Aorta (tissue), 5 donors: ENCODE results near the gene TMC5. TPM values are rescaled to one million over a fixed set of nuclear protein-coding genes. Genes with fewer than 3 reads are reported as not detected.
"Not testable (repeated sequence)": the region's sequence is repeated elsewhere in the genome, so short reads cannot be mapped to it uniquely, and the experiment has no call there.

Experiments
- ATAC-seq: fragments of 200-7000 bp; cut with Tn5 transposase; one replicate; pipeline ENCODE4 v1.9.1; 2022; ENCODE audit warnings: moderate library complexity; ENCODE audit not compliant: low FRiP score
- DNase-seq, 2 donors: peaks; one replicate each; pipeline ENCODE4 v3.0.0-alpha.2; 2020
- H3K27ac ChIP-seq, 2 donors: one replicate each; pipeline ENCODE4 v1.5.1; 2013; ENCODE audit warnings: low read length in 2 of 2, mild to moderate bottlenecking in 2 of 2, moderate library complexity in 2 of 2, control low read depth in 1 of 2, inconsistent platforms in 1 of 2, low read depth in 1 of 2
- H3K27me3 ChIP-seq, 2 donors: one replicate each; pipeline ENCODE4 v1.6.1; 2013; ENCODE audit warnings: control low read depth in 1 of 2, low read length in 1 of 2, mild to moderate bottlenecking in 1 of 2, moderate library complexity in 1 of 2; ENCODE audit not compliant: insufficient read depth in 2 of 2, control insufficient read depth in 1 of 2
- H3K36me3 ChIP-seq, 2 donors: one replicate each; pipeline ENCODE4 v1.6.1; 2013; ENCODE audit warnings: control low read depth in 1 of 2, low read length in 1 of 2, mild to moderate bottlenecking in 1 of 2; ENCODE audit not compliant: insufficient read depth in 2 of 2, control insufficient read depth in 1 of 2
- H3K4me1 ChIP-seq, 2 donors: one replicate each; pipeline ENCODE4 v1.6.1; 2013; ENCODE audit warnings: low read length in 2 of 2, control low read depth in 1 of 2, mild to moderate bottlenecking in 1 of 2, moderate library complexity in 1 of 2; ENCODE audit not compliant: insufficient read depth in 2 of 2, control insufficient read depth in 1 of 2
- H3K4me3 ChIP-seq, 2 donors: one replicate each; pipeline ENCODE4 v1.5.1; 2013; ENCODE audit warnings: low read length in 2 of 2, control low read depth in 1 of 2, mild to moderate bottlenecking in 1 of 2
- H3K9me3 ChIP-seq: one replicate; pipeline ENCODE4 v1.6.1; 2013; ENCODE audit warnings: mild to moderate bottlenecking, low read length; ENCODE audit not compliant: control insufficient read depth
- WGBS, 2 donors: extraction: QIAGEN DNeasy Blood & Tissue Kit; methylation state at CpG; one replicate each; pipeline ENCODE4 v1.1.7; 2013; 5-methylcytosine and 5-hydroxymethylcytosine counted together
- intact Hi-C, 2 donors: fragments of 100-400 bp; cut with DNase I; formaldehyde crosslinking; loops; one replicate each; pipeline versions ENCODE4 v1.14.2 to v1.15.0; 2022
- polyA plus RNA-seq, 2 donors: library from polyadenylated mRNA; stranded (reverse); fragments of 200-250 nt; gene quantifications; one replicate each; pipeline ENCODE4 v1.2.3, GENCODE V29; 2013
- total RNA-seq, 2 donors: library from RNA; stranded (reverse); fragmentation: NEBNext Ultra II Directional; extraction: Animal tissue kit (Norgen Biotek cat#: 25700); gene quantifications; one replicate each; pipeline ENCODE4 v1.2.1, GENCODE V29; 2021
- donor health status: healthy with polysubstance abuse.
- donor health status: Bipolar disorder and iron deficiency.
- donor health status: DM: no; HTN: no; CAD: no.
- donor health status: DM: no; HTN: no; CAD: no.
- donor health status: DM: yes; HTN: yes; CAD: no.

Gene TMC5
- total and polyA plus RNA-seq, 4 donors: 0.26 to 6.1 (median 0.27) TPM; not detected in 1

DNA sequence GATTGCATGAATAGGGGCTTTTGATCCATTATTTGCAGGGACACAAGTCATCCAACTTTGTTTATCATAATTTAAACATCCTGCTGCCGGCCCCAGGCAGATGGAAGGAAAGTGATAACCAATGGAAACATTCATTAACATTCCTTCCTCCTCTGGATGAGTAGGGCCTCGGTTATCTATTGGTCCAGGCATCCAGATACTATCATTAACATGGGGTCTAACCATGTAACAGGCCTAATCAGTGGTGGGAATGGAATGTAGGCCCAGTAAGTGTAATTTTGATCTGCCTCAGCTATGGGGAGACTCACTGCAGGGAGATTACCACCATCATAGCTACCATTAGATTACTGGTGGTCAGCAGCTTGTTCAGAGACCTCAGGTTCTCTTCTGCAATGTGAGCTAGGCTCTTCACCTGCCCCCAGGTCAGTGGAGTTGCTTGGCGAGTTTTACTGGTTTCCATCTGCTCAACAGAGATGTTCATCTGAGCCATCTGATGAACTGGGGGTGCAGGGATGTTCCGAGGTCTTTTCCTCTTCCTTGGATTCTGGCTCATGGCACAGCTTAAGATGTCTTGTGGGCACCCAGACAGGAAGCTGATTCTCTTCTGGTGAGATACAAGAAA, 21.9 kb upstream of the TMC5 start:
- H3K27ac ChIP-seq, H3K27me3 ChIP-seq, H3K9me3 ChIP-seq, intact Hi-C loops, H3K4me3 ChIP-seq, DNase-seq, H3K36me3 ChIP-seq, ATAC-seq, H3K4me1 ChIP-seq: not testable (repeated sequence)
- WGBS, 2 donors: 61 to 65% methylated on average over 4 of the region's 4 CpGs

DNA sequence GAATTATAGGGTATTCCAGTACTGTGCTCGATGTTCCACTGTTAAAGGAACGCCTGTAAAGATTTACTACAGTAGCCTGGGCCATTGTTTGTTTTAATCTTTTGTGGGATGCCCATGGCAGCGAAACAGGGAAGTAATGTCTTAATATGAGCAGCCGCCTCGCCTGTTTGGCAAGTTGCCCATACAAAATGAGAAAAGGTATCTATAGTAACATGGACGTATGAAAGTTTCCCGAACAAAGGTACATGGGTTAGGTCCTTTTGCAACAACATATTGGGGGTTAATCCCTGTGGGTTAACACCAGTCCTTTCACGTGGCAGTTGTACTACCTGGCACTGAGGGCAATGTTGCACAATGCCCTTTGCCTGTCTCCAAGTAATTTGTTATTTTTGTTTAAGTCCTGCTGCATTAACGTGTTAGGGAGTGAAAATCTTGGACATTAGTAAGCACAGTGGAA, 21.1 kb upstream of the TMC5 start:
- Histone ChIP-seq H3K36me3 (no peaks in the 10 kb centered on the region), H3K9me3 (peaks cover 6% of the 10 kb centered on the region), H3K27me3 (no peaks in the 10 kb centered on the region), H3K27ac (no peak overlapping the region), H3K4me1 (no peaks in the 10 kb centered on the region), H3K4me3 (no peak overlapping the region)
- ATAC-seq (no peak), DNase-seq (no peak)
- intact Hi-C loops: no loop called here
- 49 to 52% methylated on average over 9 of the region's 9 CpGs for whole genome bisulfite sequencing, 2 donors

DNA sequence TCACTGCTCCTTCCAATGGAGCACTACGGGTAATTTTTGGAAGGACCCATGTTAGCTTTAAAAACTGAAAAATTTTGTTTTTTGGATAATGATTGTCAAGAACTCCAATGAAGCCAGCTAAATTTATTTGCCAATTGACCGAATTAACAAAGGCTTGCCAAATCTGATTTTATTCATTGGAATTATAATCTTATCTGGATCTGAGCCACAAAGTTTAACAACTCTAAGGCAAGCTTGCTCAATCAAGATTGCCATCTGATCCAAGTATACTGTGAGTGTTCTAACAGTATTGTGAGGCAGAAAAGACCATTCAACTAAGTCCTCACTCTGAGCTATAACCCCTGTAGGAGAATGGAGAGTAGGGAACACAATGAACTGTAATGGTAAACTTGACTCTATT, 20.3 kb upstream of the TMC5 start:
- H3K4me3 ChIP-seq, H3K27ac ChIP-seq, H3K36me3 ChIP-seq, intact Hi-C loops, H3K9me3 ChIP-seq, ATAC-seq, H3K27me3 ChIP-seq, H3K4me1 ChIP-seq, DNase-seq: not testable (repeated sequence)
- 65 to 74% methylated on average over 2 of the region's 2 CpGs for WGBS, 2 donors

DNA sequence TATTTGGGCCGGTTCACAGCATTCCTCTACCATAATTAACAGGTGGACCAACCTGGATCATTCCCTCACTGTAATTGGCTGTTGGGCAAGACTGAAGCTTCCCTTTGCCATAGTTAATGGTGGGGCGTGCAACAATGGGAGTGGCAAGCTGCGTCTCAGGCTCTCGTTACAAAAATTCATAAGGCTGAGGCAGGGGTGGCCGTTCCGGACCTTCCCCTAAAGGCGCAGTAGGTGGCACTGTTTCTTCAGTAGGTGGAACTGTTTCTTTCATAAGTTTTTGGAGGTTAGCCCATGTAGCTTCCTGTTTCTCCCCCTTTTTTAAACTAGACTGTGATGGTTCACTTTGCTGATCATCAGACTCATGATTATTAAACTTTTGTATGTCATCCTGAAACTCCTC, 17.0 kb upstream of the TMC5 start:
- peaks cover 6% of the 10 kb centered on the region for H3K9me3 ChIP-seq
- WGBS, 2 donors: 60 to 63% methylated on average over 7 of the region's 7 CpGs
- H3K27ac ChIP-seq: no peak overlapping the region
- H3K27me3 ChIP-seq: no peaks in the 10 kb centered on the region
- intact Hi-C loops: no loop called here
- no peak overlapping the region for H3K4me3 ChIP-seq
- H3K4me1 ChIP-seq: no peaks in the 10 kb centered on the region
- no peaks in the 10 kb centered on the region for H3K36me3 ChIP-seq
- DNase-seq: no peak
- no peak for ATAC-seq

DNA sequence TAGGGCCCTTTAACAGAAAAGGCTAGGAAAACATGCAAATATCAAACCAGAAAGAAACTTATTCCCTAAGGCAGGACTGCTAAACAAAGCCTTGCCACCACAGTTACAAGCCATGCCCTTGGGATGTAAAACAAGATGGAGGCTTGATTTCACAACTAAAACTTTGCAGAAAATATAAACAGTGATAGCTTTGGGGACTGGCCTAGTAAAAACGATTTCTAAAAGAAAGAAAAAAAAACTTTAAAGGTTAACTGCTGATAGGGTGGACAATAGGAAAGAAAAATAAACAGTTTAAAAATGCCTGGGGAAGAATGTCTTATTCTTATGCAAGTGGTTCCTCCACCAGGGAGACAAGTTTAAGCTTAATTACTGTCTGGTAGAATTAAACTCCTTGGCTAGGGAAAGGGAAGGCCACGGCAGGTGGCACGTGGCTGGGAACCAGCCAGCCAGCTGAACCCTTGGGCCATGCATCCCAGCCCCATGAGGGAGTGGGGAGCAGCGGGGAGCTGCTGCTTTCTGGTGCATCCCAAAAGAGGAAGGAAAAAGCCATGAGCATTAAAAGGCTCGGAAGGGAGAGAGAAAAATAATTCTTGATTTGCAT, 10.7 kb upstream of the TMC5 start:
- Histone ChIP-seq H3K27me3 (no peaks in the 10 kb centered on the region), H3K4me3 (no peak overlapping the region), H3K36me3 (no peaks in the 10 kb centered on the region), H3K4me1 (no peaks in the 10 kb centered on the region), H3K9me3 (peaks cover 4% of the 10 kb centered on the region), H3K27ac (no peak overlapping the region)
- ATAC-seq (no peak), DNase-seq (no peak)
- WGBS, 2 donors: 60 to 66% methylated on average over 5 of the region's 5 CpGs
- intact Hi-C loops: no loop called here

DNA sequence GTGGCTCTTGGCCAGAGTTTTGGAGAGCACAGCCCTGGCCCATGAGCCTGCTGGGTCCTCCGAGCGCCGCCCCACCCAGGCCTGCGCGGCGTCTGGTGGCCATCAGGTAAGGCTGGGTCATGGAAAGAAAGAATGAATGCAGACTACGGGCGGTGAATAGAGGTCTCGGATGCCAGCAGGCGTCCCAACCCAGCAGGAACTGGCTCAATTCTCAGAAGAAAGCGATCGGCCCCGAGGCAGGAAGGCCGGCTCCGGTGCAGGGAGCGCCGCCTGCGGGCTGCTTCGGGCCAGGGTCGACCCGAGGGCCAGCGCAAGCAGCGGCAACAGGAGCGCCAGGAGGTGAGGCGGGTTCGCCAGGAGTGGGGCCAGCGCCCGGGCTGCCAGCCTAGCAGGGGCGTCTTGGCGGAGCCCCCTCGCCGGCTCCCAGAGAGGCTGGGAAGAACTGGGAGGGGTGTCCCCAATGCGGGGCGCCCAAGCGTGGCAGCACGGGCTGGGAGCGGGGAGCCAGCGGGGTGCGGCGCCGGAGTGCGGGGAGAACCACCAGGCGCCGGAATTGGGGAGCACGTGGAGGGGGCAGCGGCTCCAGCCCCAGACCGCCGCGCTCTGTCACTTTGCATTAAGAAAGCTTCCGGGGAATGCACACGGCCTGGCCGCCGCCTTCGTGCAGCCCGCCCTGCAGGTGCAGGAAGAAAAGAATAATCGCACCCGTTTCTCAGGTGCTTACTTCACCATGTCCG, 7.1 kb upstream of the TMC5 start:
- ATAC-seq (no peak), DNase-seq (peak; percentile 50 to 75)
- Histone ChIP-seq H3K27me3 (no peaks in the 10 kb centered on the region), H3K36me3 (no peaks in the 10 kb centered on the region), H3K4me3 (no peak overlapping the region), H3K9me3 (peaks cover 4% of the 10 kb centered on the region), H3K27ac (no peak overlapping the region), H3K4me1 (no peaks in the 10 kb centered on the region)
- WGBS, 2 donors: 1 to 3% methylated on average over 45 to 58 of the region's 58 CpGs
- intact Hi-C loops: no loop called here

DNA sequence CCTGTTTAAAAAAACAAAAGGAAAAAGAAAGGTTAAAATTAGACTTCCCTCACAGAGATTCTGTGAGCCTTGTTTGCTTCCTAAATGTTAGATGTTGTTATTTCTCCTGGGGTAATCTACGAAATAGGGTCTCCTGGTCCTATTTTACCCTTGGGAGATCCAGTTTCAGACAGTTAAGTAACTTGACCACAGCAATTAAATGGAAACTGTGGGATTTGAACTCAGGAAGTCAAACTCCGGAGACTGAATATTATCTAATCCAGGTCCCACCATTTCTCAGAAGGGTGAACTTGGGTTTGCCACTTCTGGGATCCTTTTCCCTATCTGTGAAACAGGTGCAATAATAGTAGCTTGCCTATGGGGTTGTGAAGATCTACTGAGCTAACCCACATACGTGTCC, 6.4 kb upstream of the TMC5 start:
- WGBS, 2 donors: 53 to 66% methylated on average over 3 of the region's 3 CpGs
- Histone ChIP-seq H3K4me3 (no peak overlapping the region), H3K27ac (no peak overlapping the region), H3K4me1 (no peaks in the 10 kb centered on the region), H3K36me3 (no peaks in the 10 kb centered on the region), H3K27me3 (no peaks in the 10 kb centered on the region), H3K9me3 (peaks cover 4% of the 10 kb centered on the region)
- ATAC-seq: no peak
- DNase-seq: no peak
- intact Hi-C loops: no loop called here

DNA sequence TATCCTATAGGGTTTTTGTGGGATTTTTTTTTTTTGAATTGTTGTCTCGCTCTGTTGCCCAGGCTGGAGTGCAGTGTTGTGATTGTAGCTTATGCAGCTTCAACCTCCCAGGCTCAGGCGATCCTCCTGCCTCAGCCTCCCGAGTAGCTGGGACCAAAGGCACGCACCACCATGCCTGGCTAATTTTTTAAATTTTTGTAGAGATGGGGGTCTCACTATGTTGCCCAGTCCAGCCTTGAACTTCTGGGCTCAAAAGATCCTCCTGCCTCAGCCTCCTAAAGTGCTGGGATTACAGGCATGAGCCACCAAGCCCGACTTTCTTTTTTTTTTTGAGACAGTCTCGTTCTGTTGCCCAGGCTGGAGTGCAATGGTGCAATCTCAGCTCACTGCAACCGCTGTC, 5.6 kb upstream of the TMC5 start:
- WGBS, 2 donors: 92 to 95% methylated on average over 7 of the region's 7 CpGs
- not testable (repeated sequence) for ATAC-seq, H3K27me3 ChIP-seq

DNA sequence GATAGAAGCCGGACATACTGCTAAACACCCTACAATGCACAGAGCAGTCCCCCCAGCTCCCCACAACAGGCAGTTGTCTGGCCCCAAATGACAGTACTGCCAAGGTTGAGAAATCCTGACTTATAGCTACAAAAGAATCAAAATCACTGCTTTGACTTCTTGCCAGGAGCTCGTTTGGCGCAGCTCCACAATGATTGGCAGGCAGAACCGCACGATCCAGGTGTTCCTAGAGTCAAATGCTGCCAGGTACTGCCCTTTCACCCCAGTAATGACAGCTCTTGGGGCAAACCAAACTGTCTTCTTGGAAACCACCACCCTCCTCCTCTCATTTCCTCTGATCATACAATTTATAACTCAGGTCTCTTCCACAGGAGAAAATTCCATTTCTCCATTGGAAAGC, 2.2 kb upstream of the TMC5 start:
- WGBS, 2 donors: 65% methylated on average over 5 of the region's 5 CpGs
- intact Hi-C loops: no loop called here
- ATAC-seq (no peak), DNase-seq (no peak)
- H3K4me3 ChIP-seq: no peak overlapping the region
- no peaks in the 10 kb centered on the region for H3K36me3 ChIP-seq
- no peaks in the 10 kb centered on the region for H3K27me3 ChIP-seq
- no peak overlapping the region for H3K27ac ChIP-seq
- no peaks in the 10 kb centered on the region for H3K9me3 ChIP-seq
- H3K4me1 ChIP-seq: no peaks in the 10 kb centered on the region

More for the DNA sequence above, 5.6 kb upstream of the TMC5 start:
- H3K4me1 ChIP-seq, intact Hi-C loops, H3K4me3 ChIP-seq, H3K36me3 ChIP-seq, H3K9me3 ChIP-seq, DNase-seq, H3K27ac ChIP-seq: not testable (repeated sequence)
